EL (cell line): ENCODE data around the gene SETD1A.

Source experiments
- DNase-seq: peaks from one replicate; pipeline ENCODE4 v3.0.0-alpha.2; 2016

Gene SETD1A

GRCh38 chr16:30957456-30958174 is at the start of gene SETD1A:
Gene SETD1A (plus strand): TSS chr16:30957754. CDS start chr16:30958732, 978 bp downstream.
- DNase-seq: peak; percentile 95

DNA sequence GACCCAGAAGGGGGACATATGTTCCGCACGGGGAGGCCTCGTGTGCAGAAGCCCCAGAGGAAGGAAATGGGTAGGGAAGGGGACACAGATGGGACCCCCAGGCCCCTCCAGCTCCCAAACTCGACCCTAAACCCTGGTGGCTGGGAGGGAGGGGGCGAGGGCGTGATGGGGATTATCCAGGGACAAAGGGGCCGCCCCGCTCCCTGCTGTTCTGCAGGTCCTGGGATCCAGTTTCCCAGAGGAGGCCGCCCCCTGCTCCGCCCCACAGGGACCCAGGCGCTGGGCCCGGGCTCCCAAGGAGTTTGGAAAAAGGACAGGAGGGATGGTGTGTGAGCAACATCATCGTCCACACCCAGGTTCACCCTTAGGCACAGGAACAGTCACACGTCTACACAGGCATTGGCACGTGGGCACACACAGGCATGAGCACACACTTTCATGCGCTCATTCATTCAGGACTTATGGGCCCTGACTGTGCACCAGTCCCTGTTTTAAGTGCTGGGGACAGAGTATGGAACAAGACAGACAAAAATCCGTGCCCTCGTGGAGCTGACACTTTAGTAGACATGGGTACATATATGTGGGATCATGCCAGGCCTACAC is 47.0 kb upstream of the SETD1A start:
- no peak for DNase-seq

- DNase-seq: no peak
Observed at GRCh38 chr16:30912794-30913412, 44.7 kb upstream of the SETD1A start.

- DNase-seq: no peak
Observed at GRCh38 chr16:30914830-30915229, 42.7 kb upstream of the SETD1A start.

GRCh38 chr16:30918614-30919013 is 38.9 kb upstream of the SETD1A start:
- DNase-seq: no peak

GRCh38 chr16:30920891-30921290 is 36.7 kb upstream of the SETD1A start:
- DNase-seq: no peak

GRCh38 chr16:30921459-30921747 is 36.2 kb upstream of the SETD1A start:
- DNase-seq: no peak

- peak; percentile 88 for DNase-seq
Observed at GRCh38 chr16:30921748-30922419, 35.7 kb upstream of the SETD1A start.

DNA sequence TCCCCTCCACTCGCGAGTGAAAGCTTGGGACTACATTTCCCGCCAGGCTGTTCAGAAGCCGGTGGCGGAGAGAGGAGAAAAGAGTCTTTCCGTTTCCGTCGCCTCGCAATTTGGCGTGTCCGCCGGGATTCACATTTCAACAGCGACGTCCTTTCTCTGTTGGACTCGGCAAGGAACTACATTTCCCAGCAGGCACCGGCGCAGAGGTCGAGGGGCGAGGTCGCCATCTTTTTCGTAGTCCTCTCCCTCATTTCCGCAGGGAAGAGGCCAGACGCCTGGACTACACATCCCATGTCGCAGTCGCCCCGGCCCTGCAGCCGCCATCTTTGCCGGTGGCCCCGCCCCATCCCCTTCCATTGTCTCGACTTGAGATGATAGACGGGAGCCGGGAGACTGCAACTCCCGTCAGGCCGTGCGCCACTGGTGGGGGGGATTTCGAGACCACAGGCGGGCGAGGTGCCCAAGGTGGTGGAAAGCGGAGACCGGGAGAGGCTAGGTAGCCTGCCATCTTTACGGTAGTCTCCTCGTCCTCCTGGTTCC is 35.1 kb upstream of the SETD1A start:
- peak; percentile 99 for DNase-seq

GRCh38 chr16:30922960-30923535 is 34.5 kb upstream of the SETD1A start:
- peak; percentile 100 for DNase-seq

DNA sequence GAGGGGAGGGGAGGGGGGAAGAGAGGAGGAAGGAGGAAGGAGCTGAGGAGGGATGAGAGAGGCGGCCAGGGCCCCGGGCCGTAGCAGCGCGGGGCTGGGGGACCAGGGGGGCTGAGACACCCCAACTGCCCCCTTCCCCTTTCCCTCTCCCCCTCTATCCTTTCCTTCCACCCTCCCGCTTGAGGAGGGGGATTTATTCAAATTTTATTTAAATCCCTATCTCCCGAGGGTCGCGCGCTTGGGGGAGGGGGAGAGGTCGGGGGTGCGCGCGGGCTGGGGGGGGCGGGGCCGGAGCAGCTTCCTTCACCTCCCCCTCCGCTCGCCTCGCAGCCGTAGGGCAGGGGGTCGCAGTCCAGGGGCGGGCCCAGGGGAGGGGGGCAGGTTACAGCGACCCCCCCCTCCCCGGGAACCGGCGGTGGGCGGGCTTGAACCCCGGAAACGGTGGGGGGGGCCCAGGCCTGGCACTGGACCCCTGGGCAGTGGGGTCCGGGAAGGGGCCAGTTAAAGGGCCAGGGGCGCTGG is 33.9 kb upstream of the SETD1A start, which contains the start of gene FBXL19:
FBXL19 (plus strand) TSS at position 19 of the 522 bp plus-strand sequence. CDS start 2,183 bp downstream, outside the sequence.
- no peak for DNase-seq

DNA sequence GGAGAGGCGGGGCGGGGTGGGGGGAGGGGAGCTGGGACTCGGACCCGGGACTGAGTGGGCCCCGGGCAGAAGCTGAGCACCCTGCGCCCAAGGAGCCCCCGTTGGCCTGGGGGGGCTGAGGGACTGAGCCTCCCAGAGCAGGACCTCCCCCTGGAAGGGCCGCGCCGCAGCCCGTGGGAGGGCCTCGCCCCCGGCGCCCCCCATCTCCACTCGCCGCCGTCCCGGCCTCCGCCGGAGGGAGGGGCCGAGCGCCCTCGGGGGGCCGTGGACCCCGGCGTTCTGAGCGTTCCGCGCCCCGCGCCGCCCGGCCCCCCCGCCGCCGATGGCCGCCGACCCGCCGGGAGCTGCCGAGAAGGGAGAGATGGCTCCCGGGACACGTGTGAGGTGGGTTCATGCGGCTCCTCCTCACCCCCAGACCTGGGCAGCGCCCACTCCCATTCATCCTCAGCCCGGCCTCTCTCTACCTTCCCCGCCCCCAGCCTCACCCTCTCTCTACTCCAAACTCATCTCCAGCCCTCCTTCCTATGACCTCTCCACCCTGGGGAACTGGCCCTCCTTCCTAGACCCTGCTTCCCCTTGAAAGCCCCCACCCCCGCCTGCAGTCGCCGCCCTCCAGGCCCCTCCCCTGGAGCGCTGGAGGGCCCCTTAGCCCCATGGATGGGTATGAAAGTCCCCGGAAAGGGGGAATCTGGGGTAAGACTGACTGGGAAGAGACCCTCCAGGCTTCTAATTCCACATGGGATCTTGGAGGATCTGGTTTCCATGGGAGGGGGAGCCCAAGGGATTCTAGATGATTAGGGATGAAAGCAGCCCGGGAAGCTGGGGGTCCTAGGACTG is 33.3 kb upstream of the SETD1A start:
- no peak for DNase-seq

GRCh38 chr16:30924913-30925631 is 32.5 kb upstream of the SETD1A start:
- DNase-seq: no peak

GRCh38 chr16:30925632-30925987 is 31.9 kb upstream of the SETD1A start:
- no peak for DNase-seq

GRCh38 chr16:30925995-30926811 is 31.4 kb upstream of the SETD1A start:
- DNase-seq: no peak

GRCh38 chr16:30926937-30927788 is 30.4 kb upstream of the SETD1A start:
- DNase-seq: no peak

DNA sequence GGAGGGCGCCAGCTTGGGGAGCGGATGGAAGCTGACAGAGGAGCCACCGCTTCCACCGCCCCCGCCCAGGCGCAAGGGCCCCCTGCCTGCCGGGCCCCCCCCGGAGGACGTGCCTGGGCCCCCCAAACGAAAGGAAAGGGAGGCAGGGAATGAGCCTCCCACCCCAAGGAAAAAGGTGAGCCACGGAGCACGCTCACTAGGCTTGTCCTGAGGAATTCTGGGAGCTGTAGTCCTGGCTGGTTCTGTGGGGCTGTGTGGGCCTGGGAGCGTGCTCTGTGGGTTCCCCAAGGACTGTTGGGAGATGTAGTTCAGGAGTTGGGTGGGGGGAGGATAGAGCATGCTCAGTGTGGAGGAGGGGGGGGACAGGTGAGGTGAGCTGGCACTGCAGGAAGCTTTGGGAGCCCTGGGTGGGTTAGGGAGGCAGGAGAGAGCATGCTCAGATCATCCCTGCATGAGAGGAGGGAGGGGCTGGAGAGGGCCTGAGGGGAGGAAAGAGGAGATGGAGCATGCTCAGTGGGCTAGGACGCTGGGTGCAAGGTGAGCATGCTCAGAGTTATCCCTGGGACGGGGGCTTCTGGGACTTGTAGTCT is 29.7 kb upstream of the SETD1A start:
- DNase-seq: no peak

DNA sequence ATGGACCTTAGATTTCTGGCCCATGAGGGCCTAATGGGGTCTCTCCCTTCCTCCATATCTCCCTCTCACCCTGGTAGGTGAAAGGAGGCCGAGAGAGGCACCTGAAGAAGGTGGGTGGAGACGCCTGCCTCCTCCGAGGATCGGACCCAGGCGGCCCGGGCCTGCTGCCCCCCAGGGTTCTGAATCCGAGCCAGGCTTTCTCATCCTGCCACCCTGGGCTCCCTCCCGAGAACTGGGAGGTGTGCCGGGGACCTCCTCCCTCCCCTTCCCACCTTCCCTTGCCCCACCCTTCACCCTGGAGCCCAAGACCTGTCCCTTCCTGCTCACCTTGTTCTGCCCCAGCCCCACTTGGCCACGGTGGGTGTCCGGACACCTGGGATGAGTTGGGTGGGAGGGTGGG is 29.2 kb upstream of the SETD1A start:
- no peak for DNase-seq

DNA sequence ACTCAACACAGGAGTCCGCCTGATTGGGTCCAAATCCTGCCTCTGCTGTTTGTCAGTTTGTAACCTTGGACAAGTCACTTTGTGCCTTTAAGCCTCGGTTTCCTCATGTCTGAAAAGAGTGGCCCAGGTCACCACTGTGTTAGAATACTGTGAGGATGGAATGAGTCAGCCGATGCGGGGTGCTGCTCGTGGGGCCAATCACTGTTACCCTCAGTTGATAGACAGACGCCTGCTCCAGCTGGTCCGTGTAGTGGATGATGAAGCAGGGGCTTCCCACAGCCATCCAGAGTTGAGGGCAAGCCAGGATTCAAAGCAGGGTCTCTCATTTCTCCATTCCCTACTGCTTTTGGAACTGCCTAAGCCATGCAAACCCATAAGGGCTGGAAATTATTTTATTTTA is 28.4 kb upstream of the SETD1A start:
- DNase-seq: no peak
